Measurements from ENCODE around the gene FBXO46.

GRCh38 chr19:45713141-45713540 is 17.6 kb downstream of the FBXO46 start:
- TF ChIP-seq, protein P1, sequence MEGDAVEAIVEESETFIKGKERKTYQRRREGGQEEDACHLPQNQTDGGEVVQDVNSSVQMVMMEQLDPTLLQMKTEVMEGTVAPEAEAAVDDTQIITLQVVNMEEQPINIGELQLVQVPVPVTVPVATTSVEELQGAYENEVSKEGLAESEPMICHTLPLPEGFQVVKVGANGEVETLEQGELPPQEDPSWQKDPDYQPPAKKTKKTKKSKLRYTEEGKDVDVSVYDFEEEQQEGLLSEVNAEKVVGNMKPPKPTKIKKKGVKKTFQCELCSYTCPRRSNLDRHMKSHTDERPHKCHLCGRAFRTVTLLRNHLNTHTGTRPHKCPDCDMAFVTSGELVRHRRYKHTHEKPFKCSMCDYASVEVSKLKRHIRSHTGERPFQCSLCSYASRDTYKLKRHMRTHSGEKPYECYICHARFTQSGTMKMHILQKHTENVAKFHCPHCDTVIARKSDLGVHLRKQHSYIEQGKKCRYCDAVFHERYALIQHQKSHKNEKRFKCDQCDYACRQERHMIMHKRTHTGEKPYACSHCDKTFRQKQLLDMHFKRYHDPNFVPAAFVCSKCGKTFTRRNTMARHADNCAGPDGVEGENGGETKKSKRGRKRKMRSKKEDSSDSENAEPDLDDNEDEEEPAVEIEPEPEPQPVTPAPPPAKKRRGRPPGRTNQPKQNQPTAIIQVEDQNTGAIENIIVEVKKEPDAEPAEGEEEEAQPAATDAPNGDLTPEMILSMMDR (conservative IDR thresholded peaks at IDR 0.05), result no peak
- no peak for TF ChIP-seq ZFX (IDR thresholded peaks at IDR 0.05)
